ENCODE measurements around the gene RTL1.

DNA sequence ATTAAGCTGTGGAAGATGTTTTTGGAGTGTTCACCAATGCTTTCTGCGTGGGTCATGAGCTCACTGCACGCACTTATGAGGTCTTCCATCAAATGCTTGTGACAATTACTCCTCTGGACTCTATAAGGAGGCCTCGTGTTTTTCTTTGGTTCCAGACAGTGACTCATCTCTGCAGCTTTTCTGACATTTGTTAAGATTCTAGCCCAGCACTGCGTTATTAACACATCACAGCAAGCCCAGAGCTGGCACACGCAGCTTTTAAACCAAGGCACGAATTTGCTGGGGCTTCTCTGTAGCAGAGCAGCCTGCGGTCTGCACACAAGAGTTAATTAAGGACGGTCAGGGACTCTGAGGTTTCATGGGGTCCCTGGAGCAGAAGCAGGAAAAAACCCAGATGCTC, 60.7 kb downstream of the RTL1 start:
- TF ChIP-seq CTCF (IDR thresholded peaks at IDR 0.05) (no peak), POLR2A (IDR thresholded peaks at IDR 0.05) (no peak)

All from Peyer's patch (tissue), 4 donors.